ENCODE data around the gene FETUB.

DNA sequence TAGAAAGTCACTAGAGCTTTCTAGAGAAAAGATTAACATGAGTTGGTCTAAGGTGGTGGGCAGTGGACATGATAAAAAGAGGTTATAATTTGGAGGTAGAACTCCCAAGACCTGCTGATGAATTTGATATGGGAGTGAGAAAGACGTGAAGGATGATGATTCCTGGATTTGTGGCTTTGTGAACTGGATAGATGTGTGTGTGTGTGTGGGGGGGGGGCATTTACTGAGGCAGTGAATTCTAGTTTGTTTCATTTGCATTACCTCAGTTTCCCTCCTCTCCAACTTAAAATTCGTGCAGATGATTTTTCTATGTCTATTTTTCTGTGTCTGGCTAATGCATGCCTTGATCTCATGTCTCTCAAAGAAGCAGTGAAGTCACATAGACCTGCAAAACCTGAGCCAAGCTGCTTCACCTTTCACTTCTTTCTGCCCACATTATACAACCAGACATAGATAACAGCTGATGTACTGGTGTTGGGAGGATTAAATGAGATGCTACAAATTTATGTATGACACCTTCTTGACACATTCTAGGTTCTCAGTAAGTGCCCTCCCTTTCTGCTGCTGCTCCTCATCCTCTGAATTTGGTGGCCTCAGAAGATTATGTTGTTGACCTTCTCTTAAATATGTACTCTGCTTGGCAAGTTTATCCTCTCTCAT is 17.4 kb upstream of the FETUB start:
- TF ChIP-seq, protein P1, sequence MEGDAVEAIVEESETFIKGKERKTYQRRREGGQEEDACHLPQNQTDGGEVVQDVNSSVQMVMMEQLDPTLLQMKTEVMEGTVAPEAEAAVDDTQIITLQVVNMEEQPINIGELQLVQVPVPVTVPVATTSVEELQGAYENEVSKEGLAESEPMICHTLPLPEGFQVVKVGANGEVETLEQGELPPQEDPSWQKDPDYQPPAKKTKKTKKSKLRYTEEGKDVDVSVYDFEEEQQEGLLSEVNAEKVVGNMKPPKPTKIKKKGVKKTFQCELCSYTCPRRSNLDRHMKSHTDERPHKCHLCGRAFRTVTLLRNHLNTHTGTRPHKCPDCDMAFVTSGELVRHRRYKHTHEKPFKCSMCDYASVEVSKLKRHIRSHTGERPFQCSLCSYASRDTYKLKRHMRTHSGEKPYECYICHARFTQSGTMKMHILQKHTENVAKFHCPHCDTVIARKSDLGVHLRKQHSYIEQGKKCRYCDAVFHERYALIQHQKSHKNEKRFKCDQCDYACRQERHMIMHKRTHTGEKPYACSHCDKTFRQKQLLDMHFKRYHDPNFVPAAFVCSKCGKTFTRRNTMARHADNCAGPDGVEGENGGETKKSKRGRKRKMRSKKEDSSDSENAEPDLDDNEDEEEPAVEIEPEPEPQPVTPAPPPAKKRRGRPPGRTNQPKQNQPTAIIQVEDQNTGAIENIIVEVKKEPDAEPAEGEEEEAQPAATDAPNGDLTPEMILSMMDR (IDR thresholded peaks at IDR 0.05) = no peak
- no peak for TF ChIP-seq POLR2AphosphoS5 (IDR thresholded peaks at IDR 0.05)
- no peak for TF ChIP-seq POLR2A (IDR thresholded peaks at IDR 0.05)
